ENCODE data around the gene PRDM8. TPM values are rescaled to one million over a fixed set of nuclear protein-coding genes. Genes with fewer than 3 reads are reported as not detected.

The PRDM8 gene
- 0.22 to 0.60 TPM (median 0.33 TPM) in 5 replicates for total RNA-seq (2022; extraction: Qiagen RNA extraction; ENCODE audit: low read depth)

DNA sequence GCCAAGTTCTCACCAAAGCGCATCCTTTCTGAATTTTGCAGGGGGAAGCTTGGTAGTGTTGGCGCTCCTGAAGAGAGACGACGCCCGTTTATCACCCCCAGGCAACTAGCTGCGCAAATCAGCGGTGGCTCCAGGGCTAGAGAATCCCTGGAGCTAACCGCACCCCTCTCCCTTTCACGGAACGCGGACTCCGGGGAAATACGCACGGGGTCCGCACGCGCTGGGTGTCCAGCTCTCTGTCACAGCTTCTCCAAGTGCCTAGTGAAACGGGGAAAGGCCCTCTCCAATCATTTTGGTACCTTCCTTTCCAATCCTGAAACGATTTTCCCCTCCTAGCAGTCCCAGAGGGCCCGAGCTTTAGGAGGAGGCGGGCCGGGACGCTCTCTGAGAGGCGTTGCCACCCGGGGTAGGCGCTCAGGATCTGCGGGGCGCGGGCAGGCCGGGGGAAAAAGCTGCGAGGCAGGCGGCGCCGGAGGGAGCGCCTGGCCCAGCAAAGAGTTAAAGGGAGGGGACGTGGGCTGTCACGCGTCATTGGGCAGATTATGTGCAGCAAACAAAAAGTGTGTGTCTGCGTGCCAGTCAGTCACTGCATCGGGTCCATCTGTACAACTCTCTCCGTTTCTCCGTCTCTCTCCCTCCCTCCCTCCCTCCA lies at the start of gene PRDM8:
Gene PRDM8, plus strand, starts transcription at position 582 of the 652 bp plus-strand sequence. CDS start 2,578 bp downstream, outside the sequence.

Other genes with a start within 250 kb of the PRDM8 start
- 3.7 to 6.3 TPM (median 5.2 TPM) in 5 replicates for gene ANTXR2, start 124.3 kb upstream of the PRDM8 start, total RNA-seq (2022; extraction: Qiagen RNA extraction; ENCODE audit: low read depth)
- gene FGF5, start 69.2 kb downstream of the PRDM8 start, total RNA-seq (2022; extraction: Qiagen RNA extraction; ENCODE audit: low read depth) = 0.20 to 0.56 TPM (median 0.42 TPM) in 5 replicates
- gene CFAP299, start 138.2 kb downstream of the PRDM8 start, total RNA-seq (2022; extraction: Qiagen RNA extraction; ENCODE audit: low read depth) = not detected in 5 replicates